OCI-LY7 (cell line): Measurements from ENCODE around the gene MRPL2. TPM values are rescaled to one million over a fixed set of nuclear protein-coding genes. Genes with fewer than 3 reads are reported as not detected.
"Not testable (repeated sequence)": the region's sequence is repeated elsewhere in the genome, so short reads cannot be mapped to it uniquely, and the experiment has no call there.

Experiments used
- BruUV-seq: library from RNA; stranded (reverse); fragments of 400-500 nt; replicated peaks from 2 replicates; lab custom pipeline; 2021; lab: Mats Ljungman, UMichigan
- CTCF ChIA-PET: fragments of 300-600 bp; sonication (Branson Sonifier 250); formaldehyde crosslinking; loops from one replicate; lab custom pipeline; 2022; ENCODE audit warnings: antibody characterized with exemption; ENCODE audit not compliant: unreplicated experiment; lab: Charles Lee
- POLR2A ChIA-PET: fragments of 300-600 bp; sonication (Branson Sonifier 250); formaldehyde crosslinking; loops from one replicate; lab custom pipeline; 2022; ENCODE audit warnings: antibody characterized with exemption; lab: Charles Lee
- DNase-seq: peaks from one replicate; pipeline ENCODE4 v3.0.0-alpha.2; 2015; ENCODE audit warnings: low spot score
- H2AFZ ChIP-seq: fragments of 200-600 bp; sonication (generic), shearing (Covaris generic); 2 replicates; pipeline ENCODE4 v1.6.1; 2014; ENCODE audit warnings: mild to moderate bottlenecking, antibody characterized with exemption, low read length, moderate library complexity
- H3K27ac ChIP-seq: fragments of 200-600 bp; sonication (generic); 2 replicates; pipeline ENCODE4 v1.5.1; 2014; ENCODE audit warnings: mixed run types, low read depth, mild to moderate bottlenecking, moderate library complexity, low read length, inconsistent platforms; ENCODE audit not compliant: poor library complexity, severe bottlenecking
- H3K36me3 ChIP-seq: fragments of 200-600 bp; sonication (generic); 2 replicates; pipeline ENCODE4 v1.6.1; 2014; ENCODE audit warnings: mild to moderate bottlenecking, antibody characterized with exemption, low read length, moderate library complexity, mixed read lengths; ENCODE audit not compliant: insufficient read depth
- H3K4me1 ChIP-seq: fragments of 200-600 bp; sonication (generic); 2 replicates; pipeline ENCODE4 v1.5.1; 2014; ENCODE audit warnings: mild to moderate bottlenecking, low read length; ENCODE audit not compliant: insufficient read depth, poor library complexity, severe bottlenecking
- H3K4me2 ChIP-seq: fragments of 200-600 bp; sonication (generic); 2 replicates; pipeline ENCODE4 v1.6.1; 2014; ENCODE audit warnings: mild to moderate bottlenecking, low read length
- H3K4me3 ChIP-seq: fragments of 200-600 bp; sonication (generic); 2 replicates; pipeline ENCODE4 v1.5.1; 2014; ENCODE audit warnings: mild to moderate bottlenecking, low read depth, low read length; ENCODE audit not compliant: poor library complexity, severe bottlenecking
- H3K79me2 ChIP-seq: fragments of 200-600 bp; sonication (generic); 2 replicates; pipeline ENCODE4 v1.6.1; 2016; ENCODE audit warnings: low read depth, mild to moderate bottlenecking, low read length, moderate library complexity, mixed read lengths; ENCODE audit not compliant: insufficient read depth
- H3K9me2 ChIP-seq: fragments of 200-600 bp; sonication (generic); 2 replicates; pipeline ENCODE4 v1.6.1; 2016; ENCODE audit warnings: mild to moderate bottlenecking, low read length, mixed read lengths; ENCODE audit not compliant: insufficient read depth
- H3K9me3 ChIP-seq: fragments of 200-600 bp; sonication (generic); 2 replicates; pipeline ENCODE4 v1.6.1; 2014; ENCODE audit warnings: mild to moderate bottlenecking, mixed run types, low read length, mixed read lengths
- H4K20me1 ChIP-seq: fragments of 200-600 bp; sonication (generic); 2 replicates; pipeline ENCODE4 v1.6.1; 2014; ENCODE audit warnings: mild to moderate bottlenecking, antibody characterized with exemption, low read length, moderate library complexity, mixed read lengths; ENCODE audit not compliant: insufficient read depth
- EZH2phosphoT487 ChIP-seq: fragments of 200-600 bp; sonication (generic); IDR thresholded peaks from 2 replicates; pipeline ENCODE4 v1.6.1; 2018; ENCODE audit warnings: low read depth, borderline replicate concordance, mild to moderate bottlenecking, mixed run types, antibody characterized with exemption, low read length, moderate library complexity, mixed read lengths
- intact Hi-C: fragments of 100-400 bp; cut with micrococcal nuclease; formaldehyde crosslinking; loops from one replicate; pipeline ENCODE4 v1.10.0; 2022; ENCODE audit not compliant: unreplicated experiment
- total RNA-seq, 2 experiments: library from RNA; depleted of rRNA in 1 of 2; stranded (reverse); fragments of >200 nt in 1 of 2; shearing (Covaris generic) in 1 of 2; gene quantifications; 2 replicates each; pipeline ENCODE4 v1.2.3, GENCODE V29; 2014 to 2022
- TF ChIP-seq, protein P1 (sequence below): fragments of 200-600 bp; sonication (generic); conservative IDR thresholded peaks from 2 replicates; pipeline ENCODE4 v1.5.1; 2014; ENCODE audit warnings: mild to moderate bottlenecking, antibody characterized with exemption, low read length, moderate library complexity, mixed read lengths

The MRPL2 gene
- total RNA-seq, 2 experiments from 2014 or later, result 25.8 to 81.7 TPM

DNA sequence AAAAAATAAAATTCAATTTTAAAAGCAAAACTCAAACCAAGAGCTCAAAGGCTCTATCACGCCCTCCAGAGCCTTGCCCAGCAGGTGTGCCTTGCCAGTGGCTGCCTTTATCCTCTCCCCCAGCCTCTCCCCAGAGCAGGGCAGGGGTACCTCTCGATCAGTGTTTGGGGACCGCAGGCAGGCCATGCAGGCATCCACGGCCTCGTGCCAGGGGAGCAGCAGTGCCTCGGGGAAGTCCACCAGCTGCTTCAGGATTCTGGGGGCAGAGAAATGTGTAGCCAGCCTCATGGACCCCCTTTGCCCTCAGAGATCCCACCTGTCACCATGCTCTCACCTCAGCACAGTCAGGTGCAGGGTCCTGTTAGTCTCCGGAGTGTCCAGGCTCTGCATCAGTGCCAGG is 11.2 kb downstream of the MRPL2 start:
- intact Hi-C loops, result no loop called here
- ChIA-PET POLR2A (no interaction called here), CTCF (interaction anchor here (0.9 kb wide), 1 partner anchor 11 kb away, joined by 3 read pairs; no protein-coding TSS in a partner anchor)
- Histone ChIP-seq H3K79me2 (no peaks in the 10 kb centered on the region), H4K20me1 (no peaks in the 10 kb centered on the region), H3K27ac (no peak overlapping the region), H3K4me3 (no peak overlapping the region), H3K9me3 (no peaks in the 10 kb centered on the region), H3K4me1 (peaks cover 12% of the 10 kb centered on the region), H2AFZ (no peak overlapping the region), H3K4me2 (no peak overlapping the region), H3K36me3 (peaks cover 23% of the 10 kb centered on the region; the same call in 1 of the 2 replicates), H3K9me2 (no peaks in the 10 kb centered on the region)
- TF ChIP-seq, protein P1, sequence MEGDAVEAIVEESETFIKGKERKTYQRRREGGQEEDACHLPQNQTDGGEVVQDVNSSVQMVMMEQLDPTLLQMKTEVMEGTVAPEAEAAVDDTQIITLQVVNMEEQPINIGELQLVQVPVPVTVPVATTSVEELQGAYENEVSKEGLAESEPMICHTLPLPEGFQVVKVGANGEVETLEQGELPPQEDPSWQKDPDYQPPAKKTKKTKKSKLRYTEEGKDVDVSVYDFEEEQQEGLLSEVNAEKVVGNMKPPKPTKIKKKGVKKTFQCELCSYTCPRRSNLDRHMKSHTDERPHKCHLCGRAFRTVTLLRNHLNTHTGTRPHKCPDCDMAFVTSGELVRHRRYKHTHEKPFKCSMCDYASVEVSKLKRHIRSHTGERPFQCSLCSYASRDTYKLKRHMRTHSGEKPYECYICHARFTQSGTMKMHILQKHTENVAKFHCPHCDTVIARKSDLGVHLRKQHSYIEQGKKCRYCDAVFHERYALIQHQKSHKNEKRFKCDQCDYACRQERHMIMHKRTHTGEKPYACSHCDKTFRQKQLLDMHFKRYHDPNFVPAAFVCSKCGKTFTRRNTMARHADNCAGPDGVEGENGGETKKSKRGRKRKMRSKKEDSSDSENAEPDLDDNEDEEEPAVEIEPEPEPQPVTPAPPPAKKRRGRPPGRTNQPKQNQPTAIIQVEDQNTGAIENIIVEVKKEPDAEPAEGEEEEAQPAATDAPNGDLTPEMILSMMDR, result no peak
- TF ChIP-seq EZH2phosphoT487, result no peak
- BruUV-seq, result no TSS peak
- no peak for DNase-seq

GRCh38 chr6:43045371-43045930 is 13.8 kb downstream of the MRPL2 start:
- H3K4me2 ChIP-seq, result no peak overlapping the region
- intact Hi-C loops, result no loop called here
- ChIA-PET CTCF (no interaction called here), POLR2A (interaction anchor here (1.8 kb wide), 1 partner anchor 9 kb away, joined by 5 read pairs; the partner anchor contains the start of gene CUL7)
- no peaks in the 10 kb centered on the region for H3K9me3 ChIP-seq
- no peaks in the 10 kb centered on the region for H3K79me2 ChIP-seq
- H4K20me1 ChIP-seq, result no peaks in the 10 kb centered on the region
- TF ChIP-seq, protein P1, result no peak
- TF ChIP-seq EZH2phosphoT487, result no peak
- no TSS peak for BruUV-seq
- no peak for DNase-seq
- no peak overlapping the region for H3K27ac ChIP-seq
- no peaks in the 10 kb centered on the region for H3K4me1 ChIP-seq
- H3K4me3 ChIP-seq, result no peak overlapping the region
- no peak overlapping the region for H2AFZ ChIP-seq
- no peaks in the 10 kb centered on the region for H3K9me2 ChIP-seq
- H3K36me3 ChIP-seq, result peaks cover 28% of the 10 kb centered on the region; the same call in 1 of the 2 replicates

DNA sequence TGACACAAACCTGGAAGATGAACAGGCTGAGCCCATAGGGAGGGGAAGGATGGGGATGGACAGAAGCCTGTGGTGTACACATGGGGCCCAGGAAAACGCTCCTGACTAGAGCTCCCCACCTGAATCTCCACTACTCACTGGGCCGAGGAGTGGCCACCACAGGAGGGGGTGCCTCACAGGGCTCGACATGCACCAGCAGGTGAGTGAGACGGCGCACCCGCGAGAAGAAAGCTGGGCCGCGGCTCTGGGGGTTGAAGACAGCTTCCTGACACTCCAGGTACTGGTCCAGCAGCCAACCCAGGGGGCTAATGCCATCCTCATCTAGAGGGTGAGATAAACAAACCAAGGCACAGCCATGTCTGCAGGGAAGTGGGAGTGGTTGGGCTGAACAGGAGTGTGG is 15.9 kb downstream of the MRPL2 start:
- TF ChIP-seq, protein P1, result no peak
- no peak for TF ChIP-seq EZH2phosphoT487
- no peaks in the 10 kb centered on the region for H4K20me1 ChIP-seq
- H3K4me1 ChIP-seq, result no peaks in the 10 kb centered on the region
- H3K36me3 ChIP-seq, result peaks cover 30% of the 10 kb centered on the region; the same call in 1 of the 2 replicates
- H3K4me2 ChIP-seq, result no peak overlapping the region
- H3K9me2 ChIP-seq, result no peaks in the 10 kb centered on the region
- H3K4me3 ChIP-seq, result no peak overlapping the region
- BruUV-seq, result no TSS peak
- no peak overlapping the region for H2AFZ ChIP-seq
- DNase-seq, result no peak
- no peak overlapping the region for H3K27ac ChIP-seq
- ChIA-PET POLR2A (no interaction called here), CTCF (no interaction called here)
- no peaks in the 10 kb centered on the region for H3K9me3 ChIP-seq
- no peaks in the 10 kb centered on the region for H3K79me2 ChIP-seq
- intact Hi-C loops, result no loop called here

DNA sequence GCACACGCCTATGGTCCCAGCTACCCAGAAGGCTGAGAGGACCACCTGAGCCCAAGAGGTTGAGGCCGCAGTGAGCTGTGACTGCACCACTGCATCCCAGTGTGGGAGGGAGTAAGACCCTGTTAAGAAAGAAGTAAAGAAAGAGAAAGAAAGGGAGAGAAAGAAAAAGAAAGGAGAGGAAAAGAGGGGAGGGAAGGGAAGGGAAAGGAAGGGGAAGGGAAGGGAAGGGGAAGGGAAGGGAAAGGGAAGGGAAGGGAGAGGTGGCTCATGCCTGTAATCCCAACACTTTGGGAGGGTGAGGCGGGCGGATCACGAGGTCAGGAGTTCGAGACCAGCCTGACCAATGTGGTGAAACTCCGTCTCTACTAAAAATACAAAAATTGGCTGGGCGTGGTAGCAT is 17.8 kb downstream of the MRPL2 start:
- H3K4me3 ChIP-seq, intact Hi-C loops, H3K9me3 ChIP-seq, DNase-seq, H3K79me2 ChIP-seq, H3K4me1 ChIP-seq, H3K9me2 ChIP-seq, H2AFZ ChIP-seq, H3K4me2 ChIP-seq, H3K27ac ChIP-seq, BruUV-seq, H4K20me1 ChIP-seq: not testable (repeated sequence)
- CTCF ChIA-PET, result interaction anchor here (1.3 kb wide), 1 partner anchor 27 kb away, joined by 3 read pairs; the partner anchor contains the start of genes KLHDC3 and MEA1
- peaks cover 39% of the 10 kb centered on the region; the same call in 1 of the 2 replicates for H3K36me3 ChIP-seq
- POLR2A ChIA-PET, result interaction anchor here (0.6 kb wide), 1 partner anchor 175 kb away, joined by 5 read pairs; no protein-coding TSS in a partner anchor
